RPMI8226 (cell line): ENCODE data around the gene GPA33.
"Not testable (repeated sequence)": the region's sequence is repeated elsewhere in the genome, so short reads cannot be mapped to it uniquely, and the experiment has no call there.

ENCODE experiments used
- DNase-seq: peaks from one replicate; pipeline ENCODE4 v3.0.0-alpha.2; 2015

Gene GPA33

GRCh38 chr1:167054531-167054930 lies 35.6 kb downstream of the GPA33 start:
- no peak for DNase-seq

DNA sequence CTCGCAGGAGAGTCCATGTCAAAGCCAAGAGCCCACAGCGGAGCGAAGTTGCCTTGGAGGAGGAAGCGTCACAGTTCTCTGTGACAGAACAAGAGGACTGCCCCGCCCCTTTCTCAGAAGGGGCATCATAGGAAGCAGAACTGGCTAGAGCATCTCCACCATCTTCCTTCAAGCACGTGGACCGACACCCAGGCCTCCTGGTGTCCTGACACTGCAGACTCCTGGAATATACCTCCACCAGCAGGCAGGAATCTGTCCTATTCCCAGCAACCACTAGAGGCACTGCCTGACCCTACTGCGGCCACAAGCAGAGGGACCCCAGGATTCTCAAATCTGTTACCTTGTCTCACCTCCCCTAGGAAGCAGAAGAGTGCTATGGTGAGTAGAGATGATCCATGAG lies 37.8 kb downstream of the GPA33 start:
- peak; percentile 23 for DNase-seq

GRCh38 chr1:167051907-167052306 lies 38.3 kb downstream of the GPA33 start:
- no peak for DNase-seq

DNA sequence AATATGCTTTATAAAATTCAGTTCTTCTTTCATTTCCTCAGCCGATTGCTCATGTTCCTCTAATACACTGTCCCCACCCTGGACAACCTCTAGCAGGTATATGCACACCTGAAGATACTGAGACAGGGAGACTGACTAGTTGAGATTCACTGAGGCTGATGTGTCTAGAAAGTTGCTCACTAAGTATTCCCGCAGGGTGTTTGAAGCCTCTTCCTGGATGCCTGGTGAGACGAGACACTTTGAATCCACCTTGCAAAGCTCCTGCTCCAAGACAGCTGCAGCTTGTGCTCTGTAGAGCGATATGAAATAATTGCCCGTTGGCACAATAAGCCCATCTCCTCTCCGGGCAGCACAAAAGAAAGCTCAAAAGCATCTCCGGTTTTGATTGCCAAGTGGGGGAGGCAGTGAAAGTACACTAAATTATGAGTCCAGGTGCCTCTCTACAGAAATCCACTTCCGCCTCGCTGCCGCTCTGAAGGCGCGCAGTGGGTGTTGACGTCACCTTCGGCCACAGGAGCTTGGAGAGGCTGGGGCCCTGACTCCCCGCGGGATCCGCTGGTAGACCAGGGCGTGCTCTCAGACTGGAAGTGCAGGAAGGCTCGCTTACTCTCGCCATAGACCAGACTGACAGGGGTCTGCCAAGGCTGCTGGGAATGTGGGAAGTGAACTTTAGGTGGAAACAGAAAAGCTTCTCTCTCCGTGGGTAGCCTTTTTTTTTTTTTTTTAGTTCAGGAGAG lies 46.3 kb downstream of the GPA33 start:
- DNase-seq, result peak; percentile 95

DNA sequence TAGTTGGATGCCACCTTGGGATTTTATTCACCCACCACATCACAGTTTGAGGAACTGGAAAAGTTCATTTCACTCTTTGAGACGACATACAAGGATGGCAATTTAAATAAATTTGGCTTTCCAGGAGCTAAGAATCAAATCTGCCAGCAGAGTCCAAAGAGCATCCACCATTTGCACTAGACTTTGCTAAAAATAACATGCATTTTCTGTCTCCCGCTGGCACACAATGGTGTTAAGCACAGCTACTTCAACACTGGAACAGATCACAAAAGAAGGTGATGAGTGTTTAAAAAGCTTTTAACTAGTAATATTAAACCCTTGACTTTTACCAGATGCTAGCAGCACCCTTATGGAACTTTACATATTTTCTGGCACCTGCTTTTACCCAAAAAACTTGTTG lies 56.5 kb downstream of the GPA33 start:
- DNase-seq, result no peak

DNA sequence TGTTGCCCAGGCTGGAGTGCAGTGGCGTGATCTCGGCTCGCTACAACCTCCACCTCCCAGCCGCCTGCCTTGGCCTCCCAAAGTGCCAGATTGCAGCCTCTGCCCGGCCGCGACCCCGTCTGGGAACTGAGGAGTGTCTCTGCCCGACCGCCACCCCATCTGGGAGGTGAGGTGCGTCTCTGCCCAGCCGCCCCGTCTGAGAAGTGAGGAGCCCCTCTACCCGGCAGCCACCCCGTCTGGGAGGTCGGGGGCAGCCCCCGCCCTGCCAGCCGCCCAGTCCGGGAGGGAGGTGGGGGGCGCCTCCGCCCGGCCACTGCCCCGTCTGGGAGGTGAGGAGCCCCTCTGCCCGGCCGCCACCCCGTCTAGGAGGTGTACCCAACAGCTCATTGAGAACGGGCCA lies 60.6 kb downstream of the GPA33 start:
- not testable (repeated sequence) for DNase-seq

- DNase-seq, result no peak
Observed at GRCh38 chr1:167022384-167022783, 67.8 kb downstream of the GPA33 start.

DNA sequence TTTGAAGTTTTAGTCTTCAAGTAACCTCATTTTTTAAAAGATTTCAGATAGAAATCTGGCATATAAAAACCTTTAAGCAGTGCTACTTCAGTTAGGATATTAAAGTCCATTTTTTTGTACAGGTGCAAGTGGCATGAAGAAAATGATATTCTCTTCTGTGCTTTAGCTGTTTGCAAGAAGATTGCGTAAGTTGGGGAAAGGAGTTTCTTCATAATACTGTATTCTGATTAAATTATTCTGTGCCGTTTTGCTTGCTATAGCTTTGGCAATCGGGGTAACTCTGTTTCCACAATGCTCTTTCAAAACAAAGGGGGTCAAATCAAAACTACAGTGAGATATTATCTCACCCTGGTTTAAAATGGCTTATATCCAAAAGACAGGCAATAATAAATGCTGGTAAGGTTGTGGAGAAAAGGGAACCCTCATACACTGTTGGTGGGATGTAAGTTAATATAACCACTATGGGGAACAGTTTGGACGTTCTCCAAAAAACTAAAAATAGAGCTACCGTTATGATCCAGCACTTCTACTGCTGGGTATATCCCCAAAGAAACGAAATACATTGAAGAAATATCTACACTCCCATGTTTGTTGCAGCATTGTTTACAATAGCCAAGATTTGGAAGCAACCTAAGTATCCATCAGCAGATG lies 74.0 kb downstream of the GPA33 start:
- DNase-seq, result no peak

- DNase-seq, result no peak
Observed at GRCh38 chr1:167013108-167013929, 76.9 kb downstream of the GPA33 start.

DNA sequence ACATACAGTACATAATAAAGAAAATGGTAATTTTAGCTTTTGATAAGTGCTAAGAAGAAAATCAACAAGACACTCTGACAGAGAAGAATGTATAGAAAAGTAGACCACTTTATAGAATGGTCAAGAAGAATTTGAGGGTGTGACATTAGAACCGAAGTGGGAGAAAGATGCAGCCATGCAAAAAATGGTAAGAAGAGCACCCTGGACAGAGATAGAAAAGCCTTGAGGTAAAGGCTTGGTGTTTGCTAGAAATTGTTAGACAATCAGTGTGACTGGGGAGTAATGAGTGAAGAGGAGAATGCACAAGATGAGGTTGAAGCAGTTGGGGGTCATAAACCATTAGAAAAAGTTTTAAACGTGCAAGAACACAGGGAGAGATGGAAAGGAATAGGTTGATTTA lies 77.6 kb downstream of the GPA33 start:
- no peak for DNase-seq

- DNase-seq, result no peak
Observed at GRCh38 chr1:167011560-167012191, 78.5 kb downstream of the GPA33 start.

- no peak for DNase-seq
Observed at GRCh38 chr1:167003711-167004110, 86.5 kb downstream of the GPA33 start.
